ENCODE data around the gene OLAH. TPM values are rescaled to one million over a fixed set of nuclear protein-coding genes. Genes with fewer than 3 reads are reported as not detected.

OLAH gene
- total RNA-seq, 4 donors from 2014 or later, result 2.2 TPM; not detected in 3

DNA sequence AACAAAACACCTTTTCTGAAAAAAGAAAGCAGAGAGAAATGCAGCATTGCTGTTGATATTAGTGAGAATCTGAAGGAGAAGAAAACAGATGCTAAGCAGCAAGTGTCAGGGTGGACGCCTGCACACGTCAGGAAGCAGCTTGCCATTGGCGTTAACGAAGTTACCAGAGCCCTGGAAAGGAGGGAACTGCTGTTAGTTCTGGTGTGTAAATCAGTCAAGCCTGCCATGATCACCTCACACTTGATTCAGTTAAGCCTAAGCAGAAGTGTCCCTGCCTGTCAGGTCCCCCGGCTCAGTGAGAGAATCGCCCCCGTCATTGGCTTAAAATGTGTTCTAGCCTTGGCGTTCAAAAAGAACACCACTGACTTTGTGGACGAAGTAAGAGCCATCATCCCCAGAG lies 59.8 kb downstream of the OLAH start:
- no peak for TF ChIP-seq CTCF (IDR thresholded peaks at IDR 0.05)
- no peak for TF ChIP-seq POLR2A (IDR thresholded peaks at IDR 0.05)
- Histone ChIP-seq H3K27ac (no peak overlapping the region), H3K4me1 (no peaks in the 10 kb centered on the region), H3K9me3 (no peaks in the 10 kb centered on the region), H3K27me3 (no peaks in the 10 kb centered on the region), H3K36me3 (no peaks in the 10 kb centered on the region), H3K4me3 (no peak overlapping the region)
- no peak for DNase-seq
- intact Hi-C loops (cut with DNase I; ENCODE audit: low total_unique reads), result loop anchor here (10.0 kb wide), 1 partner anchor 149 kb away; the partner anchor contains the start of genes DCLRE1C and MEIG1

GRCh38 chr10:15106352-15107013 lies 62.7 kb downstream of the OLAH start:
- Histone ChIP-seq H3K4me3 (no peak overlapping the region), H3K36me3 (no peaks in the 10 kb centered on the region), H3K4me1 (no peaks in the 10 kb centered on the region), H3K27me3 (no peaks in the 10 kb centered on the region), H3K27ac (no peak overlapping the region), H3K9me3 (no peaks in the 10 kb centered on the region)
- peak; percentile 50 to 52 for DNase-seq
- TF ChIP-seq CTCF (IDR thresholded peaks at IDR 0.05) (peak; percentile 60 to 74 (median 72)), POLR2A (IDR thresholded peaks at IDR 0.05) (no peak)
- intact Hi-C loops (cut with DNase I; ENCODE audit: low total_unique reads), result loop anchor here (10.0 kb wide), 1 partner anchor 152 kb away; the partner anchor contains the start of genes DCLRE1C and MEIG1

DNA sequence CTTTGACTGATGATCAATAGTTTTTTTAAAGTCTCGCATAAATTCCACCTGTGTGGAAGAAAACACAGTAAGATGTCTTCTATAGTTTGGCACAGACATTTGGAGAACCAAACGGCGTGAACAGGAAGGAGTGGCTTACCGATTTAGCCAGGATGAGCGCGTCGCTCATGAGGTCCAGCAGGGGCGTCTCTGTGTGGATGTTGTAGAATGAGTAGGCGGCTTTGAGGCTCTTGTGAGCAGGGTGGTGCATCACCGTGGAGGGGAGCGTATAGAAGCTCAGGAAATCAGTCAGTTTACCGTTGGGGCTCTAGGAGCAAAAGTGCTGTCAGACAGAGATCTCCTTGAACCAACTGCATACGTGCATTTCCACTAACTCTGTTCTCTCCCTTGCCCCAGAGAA lies 68.9 kb downstream of the OLAH start:
- Histone ChIP-seq H3K4me1 (no peaks in the 10 kb centered on the region), H3K36me3 (no peaks in the 10 kb centered on the region), H3K27ac (no peak overlapping the region), H3K9me3 (no peaks in the 10 kb centered on the region), H3K27me3 (no peaks in the 10 kb centered on the region), H3K4me3 (no peak overlapping the region)
- TF ChIP-seq POLR2A (IDR thresholded peaks at IDR 0.05), result no peak
- TF ChIP-seq CTCF (IDR thresholded peaks at IDR 0.05), result no peak
- intact Hi-C loops (cut with DNase I; ENCODE audit: low total_unique reads), result no loop called here
- no peak for DNase-seq

DNA sequence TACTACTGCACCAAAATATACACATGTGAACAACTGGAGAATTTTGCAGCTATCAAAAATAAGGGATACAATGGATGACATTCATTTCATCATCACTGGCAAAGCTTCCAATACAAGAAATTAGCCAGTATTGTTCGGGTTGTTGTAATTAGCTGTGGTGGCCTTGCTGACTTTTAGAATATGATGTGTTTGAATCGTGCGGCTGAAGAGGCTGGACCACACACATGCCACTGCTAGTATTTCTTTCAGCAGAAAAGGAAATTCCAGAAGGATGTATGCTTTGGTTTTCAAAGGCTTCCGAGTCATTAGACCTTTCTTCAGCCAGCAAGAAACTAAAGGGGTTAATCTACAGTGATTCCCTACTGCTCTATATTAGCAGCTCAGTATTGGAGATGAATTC lies 70.0 kb downstream of the OLAH start:
- Histone ChIP-seq H3K9me3 (no peaks in the 10 kb centered on the region), H3K27me3 (no peaks in the 10 kb centered on the region), H3K36me3 (no peaks in the 10 kb centered on the region), H3K4me3 (no peak overlapping the region), H3K4me1 (no peaks in the 10 kb centered on the region), H3K27ac (no peak overlapping the region)
- intact Hi-C loops (cut with DNase I; ENCODE audit: low total_unique reads), result no loop called here
- TF ChIP-seq POLR2A (IDR thresholded peaks at IDR 0.05) (no peak), CTCF (IDR thresholded peaks at IDR 0.05) (no peak)
- DNase-seq, result no peak

DNA sequence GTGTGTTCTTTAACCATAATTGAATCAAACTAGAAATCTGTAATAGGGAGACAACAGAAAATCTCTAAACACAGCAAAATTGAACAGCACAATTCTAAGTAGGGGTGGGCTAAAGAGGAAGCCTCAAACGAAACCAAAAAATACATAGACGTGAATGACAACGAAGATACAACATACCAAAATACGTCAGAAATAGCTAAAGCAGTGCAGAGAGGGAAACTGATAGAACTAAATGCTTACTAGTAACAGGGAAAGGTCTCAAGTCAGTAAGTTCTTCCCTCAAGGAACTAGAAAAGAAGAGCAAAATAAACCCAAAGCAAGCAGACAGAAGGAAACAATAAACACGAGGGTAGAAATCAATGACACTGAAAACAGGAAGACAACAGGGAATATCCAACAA lies 72.5 kb downstream of the OLAH start:
- Histone ChIP-seq H3K27ac (no peak overlapping the region), H3K4me1 (no peaks in the 10 kb centered on the region), H3K9me3 (no peaks in the 10 kb centered on the region), H3K36me3 (no peaks in the 10 kb centered on the region), H3K27me3 (no peaks in the 10 kb centered on the region), H3K4me3 (no peak overlapping the region)
- intact Hi-C loops (cut with DNase I; ENCODE audit: low total_unique reads), result no loop called here
- TF ChIP-seq CTCF (IDR thresholded peaks at IDR 0.05) (no peak), POLR2A (IDR thresholded peaks at IDR 0.05) (no peak)
- DNase-seq, result no peak
